DMS53 treated with DMSO at 0.1 percent for 48 hours (cell line): ENCODE results near the gene LRBA.
"Not testable (repeated sequence)": the region's sequence is repeated elsewhere in the genome, so short reads cannot be mapped to it uniquely, and the experiment has no call there.

ENCODE experiments used
- DNase-seq: peaks from one replicate; lab custom pipeline; 2025; ENCODE audit not compliant: unreplicated experiment; lab: John Stamatoyannopoulos, UW

The LRBA gene

DNA sequence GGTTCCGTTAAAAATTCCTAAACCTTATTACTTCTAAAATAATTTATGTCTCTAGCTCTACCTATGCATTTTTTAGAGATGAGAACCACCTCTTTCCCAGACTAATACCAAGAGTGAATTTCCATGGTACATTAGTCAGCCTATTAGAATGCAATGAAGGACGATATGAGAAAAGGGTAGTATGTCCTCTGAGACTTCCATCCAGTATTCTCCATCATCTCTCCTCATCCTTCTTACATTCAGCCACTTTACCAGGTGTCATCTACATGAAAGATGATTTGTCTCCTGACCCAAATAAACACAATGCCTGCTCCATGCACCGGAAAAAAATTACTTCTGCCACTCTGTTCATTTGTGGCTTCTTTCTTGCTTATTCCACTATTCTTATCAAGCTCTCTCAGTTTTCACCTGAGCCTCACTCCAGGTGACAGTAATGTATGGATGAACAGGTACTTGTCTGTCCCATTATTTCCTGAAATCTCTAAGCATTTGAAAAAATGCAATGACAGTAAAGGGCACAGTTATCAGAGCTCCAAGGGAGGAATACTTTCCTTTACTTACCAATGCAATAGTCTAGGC lies 335.2 kb downstream of the LRBA start:
- DNase-seq = no peak

DNA sequence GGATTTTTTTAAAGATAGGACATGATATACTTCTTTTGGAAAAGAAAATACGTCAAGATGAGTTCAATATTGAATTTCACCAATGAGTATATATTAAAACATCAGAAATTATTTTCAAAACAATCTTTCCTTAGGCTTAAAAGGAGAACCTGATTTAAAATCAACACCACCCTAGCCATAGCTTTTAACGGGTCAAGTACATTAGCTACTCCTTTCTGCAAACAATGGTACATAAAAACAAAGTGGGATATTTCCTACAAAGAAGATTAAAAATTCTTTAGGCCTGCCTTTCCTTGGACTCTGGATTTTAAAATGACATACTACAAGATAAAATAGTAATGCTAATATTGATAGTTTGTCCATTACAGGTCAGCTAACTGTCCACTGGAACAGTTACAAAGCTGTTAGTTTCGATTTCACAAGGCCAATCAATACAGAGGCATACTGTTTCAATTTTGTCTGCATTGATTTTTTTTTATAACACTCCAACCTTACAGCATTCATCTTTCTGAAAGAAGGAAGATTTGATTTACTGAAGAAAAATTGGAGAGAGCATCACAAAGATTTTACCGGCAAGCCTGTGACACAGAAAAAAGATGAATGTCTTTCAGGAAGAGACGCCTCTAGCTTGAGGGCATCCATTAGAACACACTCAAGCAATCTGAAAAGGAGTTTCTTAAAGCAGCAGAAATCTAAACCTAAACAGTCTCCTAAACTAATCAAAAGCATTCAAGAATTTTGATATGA lies 335.9 kb downstream of the LRBA start:
- no peak for DNase-seq

DNA sequence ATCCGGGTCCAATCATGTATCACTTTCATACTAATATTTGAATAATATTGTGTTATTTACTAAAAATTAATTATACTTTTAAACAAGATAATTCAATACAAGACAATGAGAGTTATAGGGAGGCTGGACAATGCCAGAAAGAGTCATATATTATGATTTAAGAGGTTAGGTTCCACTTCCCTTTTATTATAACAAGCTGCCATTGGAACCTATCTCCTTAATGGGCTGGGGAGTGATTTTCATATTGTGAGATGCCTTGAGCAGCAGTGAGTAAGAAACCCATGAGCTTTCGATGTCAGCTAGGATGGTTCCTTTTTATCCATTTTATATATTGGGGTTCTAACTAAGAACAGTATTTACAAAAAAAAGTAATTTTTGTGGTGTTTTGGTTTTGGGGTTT lies 341.3 kb downstream of the LRBA start:
- DNase-seq = no peak

DNA sequence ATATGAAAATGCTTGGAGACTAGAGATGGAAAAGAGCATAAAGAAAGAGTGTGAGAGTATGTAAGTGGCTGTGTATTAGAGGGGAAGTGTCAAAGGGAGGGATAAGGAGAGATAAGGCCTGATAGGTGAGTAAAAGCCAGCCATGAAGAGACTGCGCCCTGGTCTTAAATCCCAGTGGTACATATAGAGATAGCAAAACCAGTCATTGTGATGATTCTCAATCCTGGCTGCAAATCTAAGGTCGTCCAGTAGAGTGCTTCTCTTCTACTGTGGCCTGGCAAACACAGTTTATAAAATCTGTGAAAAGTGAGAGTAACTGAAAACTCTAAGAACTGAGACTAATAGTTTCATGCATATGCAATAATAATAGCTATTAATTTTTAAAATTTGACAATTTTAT lies 346.3 kb downstream of the LRBA start:
- DNase-seq = no peak

DNA sequence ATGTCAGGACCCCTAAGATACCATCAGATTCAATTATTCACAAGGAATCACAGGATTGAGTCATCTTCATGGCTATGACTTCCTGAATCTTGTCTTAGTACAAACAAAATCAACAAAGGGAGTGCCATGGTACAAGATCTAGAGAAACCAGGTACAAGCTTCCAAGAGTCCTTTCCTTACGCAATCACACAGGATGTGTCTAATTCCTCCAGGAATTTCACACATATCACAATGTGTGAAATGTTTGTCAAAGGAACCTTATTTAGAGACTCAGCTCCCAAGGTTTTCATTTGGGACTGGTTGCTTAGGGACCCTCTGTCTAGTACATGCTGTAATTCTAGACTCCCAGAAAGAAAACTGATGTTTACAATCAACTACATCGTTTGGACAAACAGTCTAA lies 350.1 kb downstream of the LRBA start:
- DNase-seq = no peak

- DNase-seq = no peak
Observed at GRCh38 chr4:150662686-150663085, 352.4 kb downstream of the LRBA start.

- DNase-seq = not testable (repeated sequence)
Observed at GRCh38 chr4:150661551-150661950, 353.5 kb downstream of the LRBA start.

- not testable (repeated sequence) for DNase-seq
Observed at GRCh38 chr4:150658258-150658657, 356.8 kb downstream of the LRBA start.

DNA sequence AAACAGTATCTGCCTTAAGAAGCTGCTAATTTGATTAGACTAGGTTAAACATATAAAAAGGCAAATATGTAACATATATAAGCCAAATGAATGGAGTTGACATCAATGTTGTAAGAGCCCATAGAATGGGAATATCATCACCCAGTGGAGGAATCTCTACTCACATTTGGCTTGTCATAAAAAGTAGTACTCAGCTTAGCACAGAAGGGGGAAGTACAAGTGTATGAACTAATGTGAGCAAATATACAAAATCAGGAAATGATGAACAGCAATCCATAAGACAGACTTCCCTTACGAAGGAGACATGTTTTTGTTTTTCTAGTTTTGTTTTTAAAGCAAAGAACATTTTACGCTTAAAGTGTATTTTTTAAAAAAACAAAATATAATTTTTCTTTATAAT lies 358.2 kb downstream of the LRBA start:
- no peak for DNase-seq

GRCh38 chr4:150650751-150651150 lies 364.3 kb downstream of the LRBA start:
- DNase-seq = no peak

GRCh38 chr4:150648123-150648522 lies 367.0 kb downstream of the LRBA start:
- no peak for DNase-seq

- no peak for DNase-seq
Observed at GRCh38 chr4:150647008-150647407, 368.1 kb downstream of the LRBA start.

- no peak for DNase-seq
Observed at GRCh38 chr4:150641612-150642011, 373.5 kb downstream of the LRBA start.

- no peak for DNase-seq
Observed at GRCh38 chr4:150632639-150633038, 382.4 kb downstream of the LRBA start.

GRCh38 chr4:150628073-150628472 lies 387.0 kb downstream of the LRBA start:
- no peak for DNase-seq

DNA sequence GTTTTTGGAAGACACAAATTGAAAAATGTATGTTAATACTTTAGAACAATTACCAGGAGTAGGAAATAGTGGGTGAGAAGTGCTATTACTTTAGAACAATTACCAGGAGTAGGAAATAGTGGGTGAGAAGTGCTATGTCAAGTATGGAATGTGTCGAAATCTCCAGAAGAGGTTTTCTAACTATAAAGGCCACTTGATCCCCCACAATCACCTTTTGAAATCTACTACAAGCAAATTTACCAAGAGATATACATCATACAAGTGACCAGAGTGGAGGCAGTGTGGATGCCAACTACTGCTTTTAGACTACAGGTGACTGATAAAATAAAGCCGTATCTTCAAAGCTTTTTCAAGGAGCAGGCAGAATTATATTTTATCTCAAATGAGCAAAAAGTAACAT lies 390.1 kb downstream of the LRBA start:
- DNase-seq = no peak

DNA sequence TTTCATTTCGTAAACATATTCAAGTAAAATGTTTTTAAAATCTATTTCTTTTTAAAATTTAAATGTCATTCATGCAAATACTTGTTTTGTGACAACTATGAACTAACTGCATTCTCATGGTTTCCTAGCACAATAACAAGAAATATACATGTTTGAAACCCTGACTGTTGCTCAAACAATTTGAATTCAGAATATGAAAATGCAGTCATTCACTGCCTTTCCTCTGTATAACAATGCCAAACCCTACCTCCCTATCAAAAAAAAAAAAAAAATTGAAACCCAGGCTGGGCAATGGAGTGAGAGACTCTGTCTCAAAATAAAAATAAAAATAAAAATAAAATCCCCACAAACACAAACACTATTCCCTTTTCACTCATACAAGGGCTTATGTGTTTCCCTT lies 391.0 kb downstream of the LRBA start:
- no peak for DNase-seq

- DNase-seq = no peak
Observed at GRCh38 chr4:150619042-150619441, 396.0 kb downstream of the LRBA start.

DNA sequence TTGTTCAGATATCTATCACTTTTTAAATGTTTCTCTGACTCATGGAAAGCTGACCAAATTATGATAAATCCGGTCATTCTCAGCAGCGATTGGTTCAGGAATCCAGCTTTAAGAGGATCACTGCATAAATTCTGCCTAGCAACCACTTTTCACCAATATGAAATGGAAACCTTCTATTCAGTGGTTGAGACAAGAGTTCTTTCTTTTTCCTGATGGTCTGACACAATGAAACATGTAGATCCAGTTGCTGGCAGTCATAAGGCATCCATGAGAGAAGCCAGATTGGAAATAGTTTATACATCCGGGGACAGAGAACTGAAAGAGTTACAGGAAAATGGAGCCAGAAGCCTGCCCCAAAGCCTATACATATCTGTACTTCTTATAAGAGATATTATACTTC lies 406.0 kb downstream of the LRBA start:
- no peak for DNase-seq

GRCh38 chr4:150600812-150601445 lies 414.2 kb downstream of the LRBA start:
- DNase-seq = no peak

DNA sequence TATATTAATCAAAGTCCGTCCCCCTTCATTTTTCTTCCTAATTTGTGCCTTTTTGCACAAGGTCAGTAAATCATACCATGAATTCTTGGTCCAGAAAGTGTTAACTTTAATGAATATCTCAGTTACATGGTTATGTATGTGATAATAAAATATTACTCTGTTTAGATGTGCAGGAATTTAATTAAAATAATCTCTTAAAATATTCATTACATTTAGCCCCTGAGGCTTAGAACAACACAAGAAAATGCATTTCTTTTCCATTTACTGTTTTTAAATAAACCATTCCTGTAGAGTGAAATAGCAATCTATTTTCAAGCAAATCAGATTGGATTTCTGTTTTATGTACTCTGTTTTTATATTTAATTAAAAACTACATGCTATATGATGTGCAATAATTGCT lies 415.5 kb downstream of the LRBA start:
- DNase-seq = no peak

DNA sequence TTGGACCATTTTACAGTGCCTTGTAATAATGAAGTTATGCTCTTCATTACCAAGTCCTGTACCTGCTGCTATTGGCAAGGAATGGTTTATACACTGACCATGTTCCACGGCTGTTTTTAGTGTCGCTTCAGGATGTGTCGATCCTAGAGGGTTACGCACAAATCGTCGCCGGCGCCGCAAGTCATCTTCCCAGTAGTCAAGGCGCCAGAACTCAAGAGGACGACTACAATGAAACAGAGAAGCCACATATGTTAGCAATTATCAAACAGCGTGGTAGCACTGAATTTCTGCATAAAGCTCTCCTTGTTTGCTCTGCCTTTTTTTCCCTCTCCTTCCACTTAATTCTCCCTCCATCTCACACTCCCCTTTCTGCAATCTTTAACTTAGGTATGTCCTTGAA lies 416.2 kb downstream of the LRBA start:
- DNase-seq = no peak

DNA sequence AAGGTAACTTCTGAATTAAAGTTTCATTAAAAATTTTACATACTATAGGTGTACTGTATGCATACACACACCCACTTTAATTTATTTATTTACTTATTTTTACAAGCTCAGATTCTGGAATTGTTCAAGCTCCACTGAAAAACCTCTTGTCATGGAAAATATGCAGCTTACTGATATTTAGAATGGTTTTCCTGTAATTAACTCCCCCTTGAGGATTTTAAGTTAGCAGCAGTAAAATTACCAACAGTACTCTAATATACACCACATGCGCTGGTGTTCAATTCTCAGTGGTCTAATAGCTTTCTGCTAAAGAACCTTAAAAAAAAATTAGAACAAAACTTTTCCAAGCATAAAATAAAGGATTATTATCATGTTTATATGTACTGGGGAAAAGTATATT lies 421.1 kb downstream of the LRBA start:
- no peak for DNase-seq
